Uterus (tissue), 2 donors: ENCODE results near the gene CCDC88B.

ENCODE experiments used
- POLR2A ChIP-seq, 2 donors: fragments of 450-650 bp; IDR thresholded peaks; one replicate each; pipeline ENCODE4 v1.6.1; 2016; ENCODE audit warnings: antibody characterized with exemption in 2 of 2, mild to moderate bottlenecking in 1 of 2, moderate library complexity in 1 of 2
- TF ChIP-seq, protein P1 (sequence below), 4 experiments: fragments of 200-600 bp in 2 of 4; fragments of 450-650 bp in 2 of 4; sonication (generic) in 2 of 4; IDR thresholded peaks; one replicate each; pipeline ENCODE4 v1.5.1; 2016 to 2019; ENCODE audit warnings: antibody characterized with exemption in 4 of 4, mild to moderate bottlenecking in 2 of 4, moderate library complexity in 1 of 4

DNA sequence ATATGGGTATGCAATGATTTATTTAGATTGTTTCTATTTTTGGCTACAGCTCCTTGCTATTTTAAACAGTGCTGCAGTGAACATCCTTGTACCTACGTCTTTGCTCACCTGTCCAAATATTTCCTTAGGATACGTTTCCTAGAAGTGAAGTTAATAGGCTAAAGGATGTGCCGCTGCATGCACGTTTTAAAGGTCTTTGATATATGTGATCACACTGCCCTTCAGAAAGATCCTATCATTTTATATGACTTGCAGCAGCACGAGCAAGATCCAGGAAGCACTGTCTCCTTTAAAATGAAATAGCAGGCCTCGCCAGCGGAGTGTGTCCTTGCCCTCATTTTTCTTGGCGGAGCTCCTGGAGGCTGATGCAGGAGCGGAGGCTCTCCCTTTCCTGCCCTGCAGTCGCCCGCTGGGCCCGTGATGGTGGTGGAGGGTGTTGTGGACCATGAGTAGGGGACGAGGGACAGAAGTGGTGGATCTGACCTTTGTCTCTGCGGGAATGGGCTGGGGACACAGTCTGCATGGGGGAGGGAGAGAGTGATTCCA is 38.4 kb downstream of the CCDC88B start:
- TF ChIP-seq, protein P1, sequence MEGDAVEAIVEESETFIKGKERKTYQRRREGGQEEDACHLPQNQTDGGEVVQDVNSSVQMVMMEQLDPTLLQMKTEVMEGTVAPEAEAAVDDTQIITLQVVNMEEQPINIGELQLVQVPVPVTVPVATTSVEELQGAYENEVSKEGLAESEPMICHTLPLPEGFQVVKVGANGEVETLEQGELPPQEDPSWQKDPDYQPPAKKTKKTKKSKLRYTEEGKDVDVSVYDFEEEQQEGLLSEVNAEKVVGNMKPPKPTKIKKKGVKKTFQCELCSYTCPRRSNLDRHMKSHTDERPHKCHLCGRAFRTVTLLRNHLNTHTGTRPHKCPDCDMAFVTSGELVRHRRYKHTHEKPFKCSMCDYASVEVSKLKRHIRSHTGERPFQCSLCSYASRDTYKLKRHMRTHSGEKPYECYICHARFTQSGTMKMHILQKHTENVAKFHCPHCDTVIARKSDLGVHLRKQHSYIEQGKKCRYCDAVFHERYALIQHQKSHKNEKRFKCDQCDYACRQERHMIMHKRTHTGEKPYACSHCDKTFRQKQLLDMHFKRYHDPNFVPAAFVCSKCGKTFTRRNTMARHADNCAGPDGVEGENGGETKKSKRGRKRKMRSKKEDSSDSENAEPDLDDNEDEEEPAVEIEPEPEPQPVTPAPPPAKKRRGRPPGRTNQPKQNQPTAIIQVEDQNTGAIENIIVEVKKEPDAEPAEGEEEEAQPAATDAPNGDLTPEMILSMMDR (IDR thresholded peaks at IDR 0.05) = no peak
- no peak for TF ChIP-seq POLR2A (IDR thresholded peaks at IDR 0.05)
